Upper lobe of left lung (tissue), 4 donors: ENCODE results near the gene TBCD.

ENCODE experiments used
- POLR2A ChIP-seq, 4 donors: fragments of 450-650 bp; IDR thresholded peaks; one replicate each; pipeline ENCODE4 v1.5.1; 2016 to 2017; ENCODE audit warnings: antibody characterized with exemption in 4 of 4, mild to moderate bottlenecking in 2 of 4
- POLR2AphosphoS5 ChIP-seq, 2 donors: sonication (generic); formaldehyde crosslinking; IDR thresholded peaks; one replicate each; pipeline ENCODE4 v1.5.1; 2017; ENCODE audit warnings: antibody characterized with exemption in 2 of 2
- TF ChIP-seq, protein P1 (sequence below), 6 experiments: fragments of 450-650 bp in 4 of 6; fragments of 200-600 bp in 2 of 6; sonication (generic) in 2 of 6; IDR thresholded peaks; one replicate each; pipeline ENCODE4 v1.5.1; 2016 to 2019; ENCODE audit warnings: antibody characterized with exemption in 6 of 6

DNA sequence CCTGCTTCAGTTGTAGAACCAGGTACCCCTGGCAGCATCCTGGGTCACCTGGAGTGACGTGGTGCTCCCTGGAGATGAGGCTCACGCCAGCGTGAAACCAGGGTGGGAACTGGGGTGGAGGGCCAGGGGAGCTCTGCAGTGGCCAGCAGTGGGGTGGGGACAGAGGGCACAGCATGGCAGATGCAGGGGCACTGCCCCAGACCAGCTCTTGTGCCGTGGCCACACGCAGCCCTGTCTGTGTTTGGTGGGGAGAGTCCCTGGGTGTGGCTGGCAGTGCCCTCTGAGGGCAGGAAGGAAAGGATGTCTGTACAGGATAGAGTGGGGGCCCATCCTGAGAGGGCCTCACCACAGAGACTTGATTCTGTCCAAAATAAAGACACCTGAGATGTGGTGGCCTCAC, 63.5 kb downstream of the TBCD start:
- no peak for TF ChIP-seq POLR2A (IDR thresholded peaks at IDR 0.05)
- TF ChIP-seq, protein P1, sequence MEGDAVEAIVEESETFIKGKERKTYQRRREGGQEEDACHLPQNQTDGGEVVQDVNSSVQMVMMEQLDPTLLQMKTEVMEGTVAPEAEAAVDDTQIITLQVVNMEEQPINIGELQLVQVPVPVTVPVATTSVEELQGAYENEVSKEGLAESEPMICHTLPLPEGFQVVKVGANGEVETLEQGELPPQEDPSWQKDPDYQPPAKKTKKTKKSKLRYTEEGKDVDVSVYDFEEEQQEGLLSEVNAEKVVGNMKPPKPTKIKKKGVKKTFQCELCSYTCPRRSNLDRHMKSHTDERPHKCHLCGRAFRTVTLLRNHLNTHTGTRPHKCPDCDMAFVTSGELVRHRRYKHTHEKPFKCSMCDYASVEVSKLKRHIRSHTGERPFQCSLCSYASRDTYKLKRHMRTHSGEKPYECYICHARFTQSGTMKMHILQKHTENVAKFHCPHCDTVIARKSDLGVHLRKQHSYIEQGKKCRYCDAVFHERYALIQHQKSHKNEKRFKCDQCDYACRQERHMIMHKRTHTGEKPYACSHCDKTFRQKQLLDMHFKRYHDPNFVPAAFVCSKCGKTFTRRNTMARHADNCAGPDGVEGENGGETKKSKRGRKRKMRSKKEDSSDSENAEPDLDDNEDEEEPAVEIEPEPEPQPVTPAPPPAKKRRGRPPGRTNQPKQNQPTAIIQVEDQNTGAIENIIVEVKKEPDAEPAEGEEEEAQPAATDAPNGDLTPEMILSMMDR (IDR thresholded peaks at IDR 0.05): no peak
- no peak for TF ChIP-seq POLR2AphosphoS5 (IDR thresholded peaks at IDR 0.05)
